HG02610 (cell line): Measurements from ENCODE around the gene MKRN2.
"Not testable (repeated sequence)": the region's sequence is repeated elsewhere in the genome, so short reads cannot be mapped to it uniquely, and the experiment has no call there.

Experiments
- ATAC-seq: cut with Tn5 transposase; IDR thresholded peaks from one replicate; pipeline ENCODE4 v1.9.1; 2021; ENCODE audit warnings: mild to moderate bottlenecking, moderate library complexity; ENCODE audit not compliant: unreplicated experiment

MKRN2 gene

DNA sequence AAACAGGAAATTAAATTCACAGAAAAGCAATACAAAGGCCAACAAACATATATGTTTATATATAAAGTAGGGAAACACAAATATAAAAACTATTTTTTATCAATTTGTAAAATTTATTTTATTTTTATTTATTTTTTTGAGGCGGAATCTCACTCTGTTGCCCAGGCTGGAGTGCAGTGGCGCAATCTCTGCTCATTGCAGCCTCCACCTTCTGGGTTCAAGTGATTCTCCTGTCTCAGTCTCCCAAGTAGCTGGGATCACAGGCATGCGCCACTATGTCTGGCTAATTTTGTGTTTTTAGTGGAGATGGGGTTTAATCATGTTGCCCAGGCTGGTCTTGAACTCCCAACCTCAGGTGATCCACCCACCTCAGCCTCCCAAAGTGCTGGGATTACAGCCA lies 68.1 kb downstream of the MKRN2 start:
- not testable (repeated sequence) for ATAC-seq

- ATAC-seq: no peak
These were observed 70.5 kb downstream of the MKRN2 start for GRCh38 chr3:12627370-12627769.

- no peak for ATAC-seq
These were observed 71.9 kb downstream of the MKRN2 start for GRCh38 chr3:12628813-12629212.

GRCh38 chr3:12629560-12629959 lies 72.7 kb downstream of the MKRN2 start:
- ATAC-seq: no peak

DNA sequence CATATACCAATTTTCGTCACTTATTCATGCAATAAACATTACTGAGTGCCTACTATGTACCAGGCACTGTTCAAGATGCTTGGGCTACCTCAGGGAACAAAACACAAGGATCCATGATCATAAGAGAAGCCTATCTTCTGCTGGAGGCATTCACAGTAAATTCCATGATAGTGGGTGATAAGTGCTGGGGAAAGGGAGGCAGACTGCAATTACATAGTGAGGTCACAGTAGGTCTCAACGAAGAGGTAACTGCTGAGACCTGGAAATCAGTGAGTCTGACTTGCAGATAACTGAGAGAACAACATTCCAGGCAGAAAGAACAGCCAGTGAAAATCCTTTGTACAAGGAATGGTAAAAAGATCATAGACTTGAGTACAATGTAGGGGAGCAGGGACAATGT lies 73.4 kb downstream of the MKRN2 start:
- no peak for ATAC-seq

GRCh38 chr3:12630843-12631242 lies 74.0 kb downstream of the MKRN2 start:
- ATAC-seq: not testable (repeated sequence)

- no peak for ATAC-seq
These were observed 75.6 kb downstream of the MKRN2 start for GRCh38 chr3:12632523-12632922.

GRCh38 chr3:12633108-12633507 lies 76.2 kb downstream of the MKRN2 start:
- no peak for ATAC-seq
